HG03060 (cell line): ENCODE measurements around the gene USP53.
A peak's percentile ranks its signal among the peaks of the same experiment; 100 is the strongest.
"Not testable (repeated sequence)": the region's sequence is repeated elsewhere in the genome, so short reads cannot be mapped to it uniquely, and the experiment has no call there.

Experiments used
- ATAC-seq: cut with Tn5 transposase; IDR thresholded peaks from one replicate; pipeline ENCODE4 v1.9.1; 2021; ENCODE audit warnings: low read depth, moderate number of reproducible peaks; ENCODE audit not compliant: unreplicated experiment

USP53 gene

GRCh38 chr4:119212234-119212963 lies at the start of gene USP53:
TSS of gene USP53 (plus strand) at chr4:119212713. CDS start at chr4:119239760, 27,047 bp downstream.
- ATAC-seq: peak; percentile 77

GRCh38 chr4:119165767-119166166 lies 46.7 kb upstream of the USP53 start:
- no peak for ATAC-seq

GRCh38 chr4:119170195-119170594 lies 42.3 kb upstream of the USP53 start:
- no peak for ATAC-seq

GRCh38 chr4:119172223-119172622 lies 40.3 kb upstream of the USP53 start:
- ATAC-seq: no peak

GRCh38 chr4:119173729-119174361 lies 38.7 kb upstream of the USP53 start:
- ATAC-seq: not testable (repeated sequence)

GRCh38 chr4:119179011-119179410 lies 33.5 kb upstream of the USP53 start:
- no peak for ATAC-seq

GRCh38 chr4:119184128-119184527 lies 28.4 kb upstream of the USP53 start:
- ATAC-seq: no peak

- ATAC-seq: no peak
Measured at GRCh38 chr4:119189638-119190037, 22.9 kb upstream of the USP53 start.

- no peak for ATAC-seq
Measured at GRCh38 chr4:119190354-119190753, 22.2 kb upstream of the USP53 start.

- no peak for ATAC-seq
Measured at GRCh38 chr4:119191505-119191904, 21.0 kb upstream of the USP53 start.

GRCh38 chr4:119197772-119198212 lies 14.7 kb upstream of the USP53 start:
- ATAC-seq: no peak

- ATAC-seq: no peak
Measured at GRCh38 chr4:119204916-119205315, 7.6 kb upstream of the USP53 start.

GRCh38 chr4:119205690-119206089 lies 6.8 kb upstream of the USP53 start:
- ATAC-seq: no peak

GRCh38 chr4:119206178-119206577 lies 6.3 kb upstream of the USP53 start:
- ATAC-seq: no peak

GRCh38 chr4:119207051-119207450 lies 5.5 kb upstream of the USP53 start:
- no peak for ATAC-seq

GRCh38 chr4:119209077-119209476 lies 3.4 kb upstream of the USP53 start:
- peak; percentile 20 for ATAC-seq

- no peak for ATAC-seq
Measured at GRCh38 chr4:119209586-119209985, 2.9 kb upstream of the USP53 start.

GRCh38 chr4:119210775-119211174 lies 1.7 kb upstream of the USP53 start:
- ATAC-seq: no peak

GRCh38 chr4:119211867-119212233 lies 663 bp upstream of the USP53 start:
- ATAC-seq: peak; percentile 4

GRCh38 chr4:119212964-119213606 lies 572 bp downstream of the USP53 start:
- ATAC-seq: peak; percentile 26

- ATAC-seq: no peak
Measured at GRCh38 chr4:119218093-119218492, 5.6 kb downstream of the USP53 start.

GRCh38 chr4:119221412-119221811 lies 8.9 kb downstream of the USP53 start:
- no peak for ATAC-seq
